ENCODE measurements around the gene GCG.

DNA sequence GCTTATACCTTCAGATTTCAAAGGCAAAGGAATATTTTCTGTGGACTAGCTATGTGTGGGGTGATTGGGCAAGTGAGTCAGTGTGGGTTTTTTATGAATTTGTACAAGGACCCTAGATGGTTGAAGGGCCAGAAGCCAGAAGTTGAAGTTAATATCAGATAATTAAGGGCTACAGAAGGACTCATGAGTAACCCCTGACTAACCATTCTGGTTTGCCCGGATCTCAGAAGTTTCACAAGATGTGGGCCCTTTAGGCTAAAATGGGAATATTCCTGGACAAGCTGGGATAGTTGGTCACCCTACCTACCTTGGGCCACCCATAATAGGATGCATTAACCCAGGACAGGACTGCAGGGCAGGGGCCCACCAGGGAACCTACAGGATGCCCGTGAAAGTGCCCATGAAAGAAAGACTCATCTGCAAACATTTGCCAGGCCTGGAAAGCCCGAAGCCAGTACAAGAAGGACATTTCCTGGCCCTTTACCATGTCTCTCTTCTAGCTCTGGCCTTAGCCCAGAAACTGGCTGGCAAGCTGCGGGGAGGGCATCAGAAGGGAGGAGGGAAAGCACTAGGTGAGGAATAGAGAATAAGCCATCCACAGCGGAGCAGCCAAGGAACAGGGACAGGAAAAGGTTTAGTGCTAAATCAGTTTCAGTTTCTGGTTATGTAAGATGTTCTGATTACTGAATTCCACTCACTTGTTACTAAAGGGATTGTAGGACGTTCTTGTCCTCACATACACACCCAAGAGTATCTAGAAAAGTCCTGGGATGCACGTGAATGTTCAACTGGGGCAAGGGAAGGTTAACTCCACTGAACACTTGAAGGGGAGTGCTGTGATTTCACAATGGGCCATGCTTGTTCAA lies 33.6 kb downstream of the GCG start:
- TF ChIP-seq POLR2A (IDR thresholded peaks at IDR 0.05): no peak
- TF ChIP-seq, protein P1, sequence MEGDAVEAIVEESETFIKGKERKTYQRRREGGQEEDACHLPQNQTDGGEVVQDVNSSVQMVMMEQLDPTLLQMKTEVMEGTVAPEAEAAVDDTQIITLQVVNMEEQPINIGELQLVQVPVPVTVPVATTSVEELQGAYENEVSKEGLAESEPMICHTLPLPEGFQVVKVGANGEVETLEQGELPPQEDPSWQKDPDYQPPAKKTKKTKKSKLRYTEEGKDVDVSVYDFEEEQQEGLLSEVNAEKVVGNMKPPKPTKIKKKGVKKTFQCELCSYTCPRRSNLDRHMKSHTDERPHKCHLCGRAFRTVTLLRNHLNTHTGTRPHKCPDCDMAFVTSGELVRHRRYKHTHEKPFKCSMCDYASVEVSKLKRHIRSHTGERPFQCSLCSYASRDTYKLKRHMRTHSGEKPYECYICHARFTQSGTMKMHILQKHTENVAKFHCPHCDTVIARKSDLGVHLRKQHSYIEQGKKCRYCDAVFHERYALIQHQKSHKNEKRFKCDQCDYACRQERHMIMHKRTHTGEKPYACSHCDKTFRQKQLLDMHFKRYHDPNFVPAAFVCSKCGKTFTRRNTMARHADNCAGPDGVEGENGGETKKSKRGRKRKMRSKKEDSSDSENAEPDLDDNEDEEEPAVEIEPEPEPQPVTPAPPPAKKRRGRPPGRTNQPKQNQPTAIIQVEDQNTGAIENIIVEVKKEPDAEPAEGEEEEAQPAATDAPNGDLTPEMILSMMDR (IDR thresholded peaks at IDR 0.05): no peak
- peak; percentile 52 for TF ChIP-seq POLR2AphosphoS5 (IDR thresholded peaks at IDR 0.05)
